MV-4-11 (cell line): ENCODE results near the gene B4GALNT1.
A peak's percentile ranks its signal among the peaks of the same experiment; 100 is the strongest.

Source experiments
- DNase-seq: peaks from one replicate; lab custom pipeline; 2025; lab: John Stamatoyannopoulos, UW

Gene B4GALNT1

DNA sequence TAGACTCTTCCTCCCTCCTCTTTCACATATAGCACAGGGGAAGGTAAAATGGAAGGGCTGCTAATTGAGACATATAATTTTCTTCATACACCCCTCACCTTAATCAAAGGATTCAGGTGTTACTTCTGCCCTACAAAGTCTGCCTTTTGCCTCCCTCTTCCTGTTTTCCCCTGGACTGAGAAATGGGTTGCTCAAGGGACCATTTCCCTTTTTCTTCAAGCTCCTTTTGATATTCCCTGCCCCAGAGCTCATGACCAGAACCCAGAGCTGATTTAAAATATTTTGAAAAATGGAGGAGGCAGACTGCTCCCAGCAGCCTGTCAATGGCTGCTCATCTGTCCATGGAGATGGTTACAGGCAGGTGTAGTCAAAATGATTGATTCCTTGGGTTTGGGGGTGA, 48.3 kb downstream of the B4GALNT1 start:
- peak; percentile 67 for DNase-seq

DNA sequence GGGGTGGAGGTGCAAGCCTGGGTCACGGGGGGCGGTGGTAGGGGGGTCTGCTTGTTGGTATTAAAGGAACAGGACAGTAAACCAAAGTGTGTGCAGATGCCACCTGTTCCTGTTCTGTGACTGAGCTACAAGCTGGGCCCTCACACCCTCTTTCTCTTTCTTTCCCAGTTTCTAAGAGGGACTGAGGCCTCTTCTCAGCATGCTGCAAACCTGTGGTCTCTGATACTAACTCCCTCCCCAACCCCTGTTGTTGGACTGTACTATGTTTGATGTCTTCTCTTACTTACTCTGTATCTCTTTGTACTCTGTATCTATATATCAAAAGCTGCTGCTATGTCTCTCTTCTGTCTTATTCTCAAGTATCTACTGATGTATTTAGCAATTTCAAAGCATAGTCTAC, 49.0 kb downstream of the B4GALNT1 start:
- no peak for DNase-seq

DNA sequence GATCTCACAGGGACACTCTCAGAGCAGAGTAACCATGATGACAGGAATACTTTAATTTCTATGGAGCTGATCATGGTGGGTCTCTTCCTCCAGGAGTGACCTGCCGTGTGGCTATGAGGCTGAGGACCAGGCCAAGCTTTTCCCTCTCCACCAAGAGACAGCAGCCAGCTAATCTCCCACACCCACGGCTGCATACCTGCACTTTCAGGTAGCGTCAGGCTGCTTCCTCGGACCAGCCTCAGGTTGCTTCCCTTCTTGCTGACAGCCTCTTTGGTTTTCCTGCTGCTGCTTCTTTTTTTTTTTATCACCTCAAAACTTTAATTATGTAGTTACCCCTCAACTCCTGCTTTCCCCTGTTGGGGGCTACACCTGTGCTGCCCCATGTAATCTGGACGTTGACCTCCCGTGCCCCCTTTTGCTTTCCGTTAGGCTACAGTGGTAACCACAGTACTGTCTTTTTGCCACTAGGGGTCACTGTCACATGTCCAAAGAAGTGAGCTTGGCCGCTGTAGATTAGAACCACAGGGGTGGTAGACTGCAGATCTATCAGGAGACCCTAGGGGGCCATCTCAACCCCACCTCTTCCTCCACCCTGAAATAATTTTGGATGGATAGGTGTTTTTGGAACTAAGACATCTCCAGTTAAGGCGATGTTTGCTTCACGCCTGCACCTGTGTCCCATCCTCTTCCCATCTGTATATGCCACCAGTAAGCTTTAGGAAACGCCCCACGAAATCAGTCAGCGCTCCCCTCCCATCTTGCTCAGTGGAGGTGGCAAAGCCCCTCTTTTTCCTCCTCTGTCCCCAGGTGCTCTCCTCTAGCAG, 49.8 kb downstream of the B4GALNT1 start:
- peak; percentile 67 for DNase-seq

DNA sequence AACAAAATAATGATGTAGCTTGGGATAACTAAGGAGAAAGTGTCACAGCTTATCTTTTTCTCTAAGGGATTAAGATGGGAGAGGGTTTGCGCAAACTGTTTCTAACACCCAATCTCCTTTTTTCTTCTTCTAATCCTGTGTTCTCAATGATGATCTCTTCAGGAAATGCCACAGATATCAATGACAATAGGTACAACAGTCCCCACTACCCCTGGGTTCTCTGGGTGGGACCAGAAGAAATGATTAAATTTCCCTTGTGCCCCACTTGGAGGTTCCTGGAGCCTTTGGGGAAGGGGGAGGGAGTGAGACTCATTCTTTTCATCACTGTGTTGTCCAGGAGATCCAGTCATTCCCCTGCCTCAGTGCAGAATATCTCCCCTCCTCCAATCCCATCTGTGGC, 50.6 kb downstream of the B4GALNT1 start:
- DNase-seq, result no peak

DNA sequence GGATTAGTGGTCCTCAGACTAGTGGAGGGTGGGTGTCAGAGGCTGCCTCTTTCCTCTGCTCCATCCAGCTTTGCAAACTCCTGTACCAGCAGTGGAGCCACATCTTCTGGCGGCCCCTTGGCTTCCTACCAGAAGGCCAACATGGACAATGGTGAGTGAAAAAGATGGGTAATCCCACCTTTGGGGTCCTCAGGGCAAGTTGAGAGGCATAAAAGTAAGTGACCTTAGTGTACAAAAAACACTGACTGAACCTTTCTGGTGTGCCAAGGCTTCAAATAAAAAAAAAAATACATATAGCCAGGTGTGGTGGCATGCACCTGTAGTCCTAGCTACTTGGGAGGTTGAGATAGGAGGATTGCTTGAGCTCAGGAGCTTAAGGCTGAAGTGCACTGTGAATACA, 51.2 kb downstream of the B4GALNT1 start:
- DNase-seq, result no peak

DNA sequence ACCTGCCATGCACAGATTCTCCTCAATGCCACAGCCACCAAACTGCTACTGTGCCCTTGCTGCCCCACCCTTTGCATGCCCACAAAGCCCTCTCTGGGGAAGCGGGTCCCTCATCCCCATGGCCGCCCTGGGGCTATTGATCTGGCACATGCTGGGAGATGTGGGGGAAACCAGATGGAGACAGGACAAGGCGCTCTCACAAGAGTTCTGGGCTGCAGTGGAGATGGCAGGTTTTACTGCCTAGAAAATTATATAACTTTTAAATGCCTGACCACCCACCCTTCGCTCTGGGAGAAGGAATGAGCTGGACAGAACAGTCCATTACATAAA, 52.6 kb downstream of the B4GALNT1 start:
- no peak for DNase-seq

DNA sequence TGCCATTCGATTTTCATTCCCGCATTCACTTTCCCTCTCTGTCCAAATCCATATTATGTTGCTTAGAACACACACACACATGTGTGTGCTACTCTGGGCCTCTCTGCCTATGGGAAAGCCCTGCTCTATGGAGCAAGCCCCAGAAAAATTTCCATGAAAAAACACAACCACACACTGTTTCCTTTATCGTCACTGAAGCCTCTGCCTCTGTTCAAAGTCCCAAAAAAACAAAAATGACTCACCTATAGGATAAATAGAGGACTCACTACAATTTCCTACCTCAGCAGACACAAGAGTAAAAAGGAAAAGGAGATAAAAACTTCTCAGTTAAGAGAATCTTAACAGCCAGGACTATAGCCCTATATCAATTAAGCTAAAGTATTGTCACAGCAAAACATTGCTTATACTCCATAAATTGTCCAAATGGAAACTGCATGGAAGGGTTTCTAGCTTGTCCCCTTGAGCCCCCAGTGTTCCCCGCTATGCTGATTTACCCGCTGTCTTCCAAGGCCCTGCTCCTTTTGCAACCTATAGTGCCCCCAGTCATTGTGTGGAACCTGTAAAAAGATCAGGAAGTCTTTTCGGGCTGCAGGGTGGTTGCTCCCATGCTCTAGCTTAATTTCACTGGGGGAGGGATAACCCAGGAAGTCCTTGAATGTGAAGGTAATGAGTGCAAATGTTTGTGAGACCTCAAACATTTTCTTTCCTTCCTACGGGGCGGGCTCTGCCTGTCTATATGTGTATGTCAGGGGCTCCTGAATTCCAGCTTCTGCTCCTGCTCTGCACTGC, 53.1 kb downstream of the B4GALNT1 start:
- DNase-seq, result no peak

DNA sequence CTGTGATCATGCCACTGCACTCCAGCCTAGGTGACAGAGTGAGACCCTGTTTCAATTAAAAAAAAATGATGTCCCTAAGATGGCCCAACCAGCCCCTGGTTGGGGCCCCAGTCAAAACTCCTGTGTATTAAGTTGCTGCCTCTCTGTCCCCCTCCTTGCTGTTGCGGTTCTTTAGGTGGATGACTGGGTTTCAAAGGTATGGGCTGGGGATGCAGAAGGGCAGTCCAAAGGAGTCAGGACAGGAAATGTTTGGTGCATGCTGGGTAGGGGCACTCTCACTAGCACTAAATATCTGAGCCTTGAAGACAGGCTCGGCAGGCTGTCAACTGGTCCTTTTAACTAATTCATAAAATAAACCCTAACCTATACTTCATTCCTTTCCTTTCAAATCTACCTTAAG, 54.0 kb downstream of the B4GALNT1 start:
- no peak for DNase-seq

DNA sequence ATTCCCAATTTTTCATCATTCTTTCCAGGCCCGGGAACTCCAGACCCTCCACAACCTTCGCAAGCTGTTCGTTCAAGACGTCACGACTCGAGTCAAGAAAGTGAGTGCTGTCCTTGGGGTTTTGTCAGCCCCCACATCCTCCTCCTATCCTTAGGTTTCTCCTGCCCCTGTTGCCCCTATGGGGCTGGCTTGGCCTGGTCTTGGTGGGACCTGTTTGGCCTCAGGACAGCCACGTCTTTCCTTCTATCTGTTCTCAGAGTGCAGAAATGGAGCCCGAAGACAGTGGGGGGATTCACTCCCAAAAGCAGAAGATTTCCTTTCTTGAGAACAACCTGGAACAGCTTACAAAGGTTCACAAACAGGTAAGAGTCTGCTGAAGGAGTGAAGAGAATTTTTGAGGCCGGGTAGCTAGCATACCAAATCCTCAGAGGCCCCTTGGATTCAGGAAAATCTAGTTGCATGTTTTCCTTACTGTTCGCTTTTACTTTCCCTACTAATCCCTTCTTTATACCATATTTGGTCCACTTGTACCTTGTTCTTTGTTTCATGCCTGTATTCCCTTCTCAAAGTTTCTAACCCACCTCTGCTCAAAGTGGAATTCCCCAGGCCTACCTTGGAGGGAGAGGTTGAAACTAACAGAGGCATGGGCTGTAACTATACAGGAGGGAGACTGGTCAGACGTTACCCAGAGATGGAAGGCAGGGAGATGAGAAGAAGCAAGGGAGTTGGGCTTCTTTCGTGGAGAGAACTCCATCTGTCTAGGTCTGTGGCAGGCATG, 54.8 kb downstream of the B4GALNT1 start:
- no peak for DNase-seq

DNA sequence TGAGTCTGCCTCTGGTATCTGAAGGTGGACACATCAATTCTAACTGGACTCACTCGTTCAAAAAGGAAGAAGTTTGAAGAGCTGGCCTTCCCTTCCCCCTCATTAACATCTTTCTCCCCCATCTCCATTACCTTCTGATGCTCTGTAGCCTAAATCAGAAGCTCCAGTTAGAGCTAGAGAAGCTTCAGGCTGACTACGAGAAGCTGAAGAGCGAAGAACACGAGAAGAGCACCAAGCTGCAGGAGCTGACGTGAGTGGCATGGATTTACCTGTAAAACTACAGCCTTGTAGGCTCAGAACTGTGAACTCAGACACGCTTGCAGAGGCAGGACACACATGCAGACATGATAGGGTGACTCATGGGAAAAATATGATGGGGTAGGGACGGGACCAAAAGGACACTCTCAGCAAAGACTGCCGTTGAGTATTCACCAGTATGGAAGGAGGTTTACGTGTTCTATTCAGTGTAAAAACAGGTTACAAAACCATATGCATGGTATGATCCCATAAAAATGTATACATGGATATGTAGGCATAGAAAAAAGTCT, 56.3 kb downstream of the B4GALNT1 start:
- no peak for DNase-seq
